Uterus (tissue), 2 donors: ENCODE measurements around the gene NDC80.

Experiments used
- CTCF ChIP-seq, 4 experiments: fragments of 200-600 bp in 2 of 4; fragments of 450-650 bp in 2 of 4; sonication (generic) in 2 of 4; IDR thresholded peaks; one replicate each; pipeline ENCODE4 v1.5.1; 2016 to 2019; ENCODE audit warnings: antibody characterized with exemption in 4 of 4, mild to moderate bottlenecking in 2 of 4, moderate library complexity in 1 of 4
- POLR2A ChIP-seq, 2 donors: fragments of 450-650 bp; IDR thresholded peaks; one replicate each; pipeline ENCODE4 v1.6.1; 2016; ENCODE audit warnings: antibody characterized with exemption in 2 of 2, mild to moderate bottlenecking in 1 of 2, moderate library complexity in 1 of 2

- TF ChIP-seq CTCF (IDR thresholded peaks at IDR 0.05) = no peak
- TF ChIP-seq POLR2A (IDR thresholded peaks at IDR 0.05) = no peak
These were observed 16.7 kb upstream of the NDC80 start for GRCh38 chr18:2554696-2555095.
